OCI-LY7 (cell line): ENCODE data around the gene PIAS2.

Source experiments
- EZH2phosphoT487 ChIP-seq: fragments of 200-600 bp; sonication (generic); IDR thresholded peaks from 2 replicates; pipeline ENCODE4 v1.6.1; 2018; ENCODE audit warnings: low read depth, borderline replicate concordance, mild to moderate bottlenecking, mixed run types, antibody characterized with exemption, low read length, moderate library complexity, mixed read lengths
- TF ChIP-seq, protein P1 (sequence below): fragments of 200-600 bp; sonication (generic); conservative IDR thresholded peaks from 2 replicates; pipeline ENCODE4 v1.5.1; 2014; ENCODE audit warnings: mild to moderate bottlenecking, antibody characterized with exemption, low read length, moderate library complexity, mixed read lengths

DNA sequence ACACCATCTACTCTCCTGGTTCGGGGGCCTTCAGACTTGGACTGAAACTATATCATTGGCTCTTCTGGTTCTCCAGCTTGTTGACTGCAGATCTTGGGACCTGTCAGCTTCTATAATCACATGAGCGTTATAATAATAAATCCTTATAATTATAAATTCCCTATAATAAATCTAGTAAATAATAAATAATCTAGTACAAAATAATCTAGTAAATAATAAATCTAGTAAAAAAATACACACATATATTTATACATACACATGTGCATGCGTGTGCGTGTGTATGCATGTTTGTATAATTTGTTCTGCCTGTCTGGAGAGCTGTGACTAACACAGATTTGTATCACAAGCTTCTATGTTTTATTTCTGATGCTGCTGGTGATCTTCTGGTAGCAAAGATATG lies 40.9 kb upstream of the PIAS2 start:
- TF ChIP-seq, protein P1, sequence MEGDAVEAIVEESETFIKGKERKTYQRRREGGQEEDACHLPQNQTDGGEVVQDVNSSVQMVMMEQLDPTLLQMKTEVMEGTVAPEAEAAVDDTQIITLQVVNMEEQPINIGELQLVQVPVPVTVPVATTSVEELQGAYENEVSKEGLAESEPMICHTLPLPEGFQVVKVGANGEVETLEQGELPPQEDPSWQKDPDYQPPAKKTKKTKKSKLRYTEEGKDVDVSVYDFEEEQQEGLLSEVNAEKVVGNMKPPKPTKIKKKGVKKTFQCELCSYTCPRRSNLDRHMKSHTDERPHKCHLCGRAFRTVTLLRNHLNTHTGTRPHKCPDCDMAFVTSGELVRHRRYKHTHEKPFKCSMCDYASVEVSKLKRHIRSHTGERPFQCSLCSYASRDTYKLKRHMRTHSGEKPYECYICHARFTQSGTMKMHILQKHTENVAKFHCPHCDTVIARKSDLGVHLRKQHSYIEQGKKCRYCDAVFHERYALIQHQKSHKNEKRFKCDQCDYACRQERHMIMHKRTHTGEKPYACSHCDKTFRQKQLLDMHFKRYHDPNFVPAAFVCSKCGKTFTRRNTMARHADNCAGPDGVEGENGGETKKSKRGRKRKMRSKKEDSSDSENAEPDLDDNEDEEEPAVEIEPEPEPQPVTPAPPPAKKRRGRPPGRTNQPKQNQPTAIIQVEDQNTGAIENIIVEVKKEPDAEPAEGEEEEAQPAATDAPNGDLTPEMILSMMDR, result no peak
- no peak for TF ChIP-seq EZH2phosphoT487
